GM19463 (cell line): ENCODE data around the gene STX18.

Experiments used
- ATAC-seq: cut with Tn5 transposase; IDR thresholded peaks from one replicate; pipeline ENCODE4 v1.9.1; 2021; ENCODE audit warnings: mild to moderate bottlenecking, moderate library complexity; ENCODE audit not compliant: unreplicated experiment

STX18 gene

DNA sequence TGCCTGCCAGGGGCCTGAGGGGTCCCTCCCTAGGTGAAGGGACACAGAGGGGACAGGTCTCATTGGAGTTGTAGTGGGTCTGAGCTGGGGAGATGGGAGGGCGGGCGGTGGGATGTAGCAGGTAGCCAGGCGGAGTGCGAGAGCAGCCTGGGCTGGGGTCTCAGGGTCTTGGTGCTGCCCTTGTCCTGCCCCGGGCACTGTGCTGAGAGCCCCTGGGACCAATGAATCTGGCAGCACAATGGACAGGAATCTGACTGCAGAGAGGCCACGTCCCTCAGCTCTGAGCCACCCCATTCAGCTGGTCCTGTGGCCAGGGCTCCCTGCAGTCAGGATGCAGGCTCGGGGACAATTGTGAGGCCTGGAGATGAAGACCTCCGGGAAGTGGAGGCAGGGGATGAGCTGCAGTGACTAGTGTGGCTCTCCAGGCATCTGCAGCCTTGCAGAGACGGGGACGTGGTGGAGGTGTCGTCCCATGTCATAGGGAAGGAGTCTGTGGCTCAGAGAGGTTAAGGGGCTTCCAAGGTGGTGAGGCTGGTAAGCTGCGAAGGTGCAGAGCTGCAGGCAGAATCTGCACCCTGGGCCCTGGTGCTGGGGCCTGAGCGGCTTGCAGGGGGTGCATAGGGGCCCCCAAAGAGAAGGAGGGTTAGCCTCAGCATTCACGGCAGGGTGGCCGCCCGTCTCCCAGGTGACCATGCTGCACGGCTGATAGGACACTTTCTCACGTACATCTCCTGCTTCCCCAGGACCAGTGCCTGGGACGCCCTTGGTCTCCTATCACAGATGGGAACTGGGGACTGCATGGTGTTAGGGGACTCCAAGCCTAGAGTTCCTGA, 134.3 kb downstream of the STX18 start:
- ATAC-seq: no peak

- no peak for ATAC-seq
Observed at GRCh38 chr4:4406455-4407298, 135.2 kb downstream of the STX18 start.

- no peak for ATAC-seq
Observed at GRCh38 chr4:4405358-4405962, 136.4 kb downstream of the STX18 start.

DNA sequence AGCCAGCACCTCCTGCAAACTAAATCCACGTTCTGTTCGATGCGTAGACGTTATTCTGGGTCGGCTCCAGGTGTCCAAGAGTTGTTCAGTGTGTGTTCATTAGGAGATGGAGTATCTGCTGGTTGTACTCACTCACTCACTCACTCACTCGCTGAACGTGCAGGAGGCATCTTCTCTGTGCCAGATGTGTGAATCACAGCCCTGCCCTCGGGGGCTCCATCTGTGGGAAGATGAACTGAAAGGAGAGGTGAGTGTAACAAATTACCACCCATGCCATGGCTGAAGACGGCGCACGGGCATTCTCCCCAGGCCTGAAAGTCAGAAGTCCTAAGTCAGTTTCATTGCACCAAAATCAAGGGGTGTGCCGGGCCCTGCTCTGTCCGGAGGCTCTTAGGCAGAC, 138.9 kb downstream of the STX18 start:
- no peak for ATAC-seq

- ATAC-seq: no peak
Observed at GRCh38 chr4:4401036-4401435, 140.8 kb downstream of the STX18 start.

DNA sequence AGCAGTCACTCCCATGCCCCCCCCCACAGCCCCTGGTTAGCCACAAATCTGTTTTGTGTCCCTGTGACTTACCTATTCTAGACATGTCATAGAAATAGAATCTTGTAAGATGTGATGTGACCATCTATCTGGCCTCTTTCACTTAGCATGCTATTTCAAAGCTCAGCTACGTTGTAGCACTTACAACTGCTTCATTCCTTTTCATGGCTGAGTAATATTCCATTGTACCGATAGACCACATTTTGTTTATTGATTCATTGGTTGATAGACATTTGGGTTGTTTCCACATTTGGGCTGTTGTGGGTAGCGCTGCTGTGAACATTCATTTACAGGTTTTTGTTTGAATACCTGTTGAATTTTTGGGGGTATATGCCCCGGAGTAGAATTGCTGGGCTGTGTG, 143.4 kb downstream of the STX18 start:
- ATAC-seq: no peak

DNA sequence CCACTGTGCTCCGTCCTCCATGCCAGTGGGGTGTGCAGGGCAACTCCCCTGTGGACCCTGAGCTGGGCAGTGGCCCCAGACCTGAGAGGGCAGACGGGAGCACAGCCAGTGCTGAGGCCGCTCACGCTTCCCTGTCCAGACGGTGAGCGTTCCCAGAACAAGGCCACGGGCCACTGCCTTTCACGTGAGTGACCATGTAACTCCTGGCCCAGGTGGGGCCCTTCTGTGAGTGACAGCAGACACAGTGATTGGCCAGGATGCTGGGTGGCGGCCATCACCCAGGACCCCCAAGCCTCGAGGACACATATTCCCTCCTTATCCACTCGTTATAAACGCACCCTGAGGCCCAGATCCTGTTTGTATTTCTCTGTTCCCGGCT, 144.4 kb downstream of the STX18 start:
- ATAC-seq: no peak

GRCh38 chr4:4396628-4397440, 145.0 kb downstream of the STX18 start:
- no peak for ATAC-seq

GRCh38 chr4:4395849-4396627, 145.8 kb downstream of the STX18 start:
- peak; percentile 58 for ATAC-seq

DNA sequence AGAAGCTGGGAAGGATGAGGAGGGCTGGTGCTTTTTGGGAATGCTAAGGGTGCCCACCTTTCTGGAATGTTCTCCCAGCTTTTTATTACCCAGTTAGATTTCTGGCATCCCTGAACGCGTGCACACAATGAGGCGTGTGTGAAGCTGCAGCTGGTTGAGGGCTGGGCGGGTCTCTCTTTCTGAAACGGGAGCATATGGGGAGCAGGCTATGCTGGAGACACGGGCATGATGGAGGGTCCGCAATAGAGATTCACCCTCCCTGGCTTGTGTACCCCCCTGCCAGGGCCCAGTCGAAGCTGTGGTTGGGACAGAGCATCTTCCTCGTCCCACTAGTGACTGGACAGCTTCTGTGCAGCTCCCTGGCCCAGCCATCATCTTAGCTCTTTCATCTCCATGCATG, 146.5 kb downstream of the STX18 start:
- no peak for ATAC-seq

DNA sequence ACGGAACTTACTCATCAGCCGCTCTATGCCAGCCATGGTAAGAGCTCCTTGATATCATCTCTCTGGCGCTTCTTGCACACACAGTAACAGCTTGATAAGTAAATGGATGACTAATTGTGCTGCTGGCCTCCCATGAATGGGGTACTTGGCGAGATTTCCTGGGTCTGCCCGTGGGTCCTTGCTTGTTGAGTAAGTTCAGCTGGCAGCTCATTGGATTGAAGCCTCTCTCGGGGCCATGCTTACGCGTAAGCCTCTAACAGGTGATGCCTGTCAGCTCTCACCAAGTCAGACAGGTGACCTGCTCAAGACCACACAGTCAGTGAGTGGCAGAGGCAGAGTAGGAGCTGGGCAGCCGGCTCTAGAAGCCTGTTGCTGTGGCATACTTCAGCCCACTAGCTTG, 147.2 kb downstream of the STX18 start:
- no peak for ATAC-seq

GRCh38 chr4:4392501-4393183, 149.2 kb downstream of the STX18 start:
- ATAC-seq: no peak

- no peak for ATAC-seq
Observed at GRCh38 chr4:4391866-4392265, 150.0 kb downstream of the STX18 start.

GRCh38 chr4:4390515-4391240, 151.2 kb downstream of the STX18 start:
- no peak for ATAC-seq

- ATAC-seq: no peak
Observed at GRCh38 chr4:4390046-4390445, 151.8 kb downstream of the STX18 start.

DNA sequence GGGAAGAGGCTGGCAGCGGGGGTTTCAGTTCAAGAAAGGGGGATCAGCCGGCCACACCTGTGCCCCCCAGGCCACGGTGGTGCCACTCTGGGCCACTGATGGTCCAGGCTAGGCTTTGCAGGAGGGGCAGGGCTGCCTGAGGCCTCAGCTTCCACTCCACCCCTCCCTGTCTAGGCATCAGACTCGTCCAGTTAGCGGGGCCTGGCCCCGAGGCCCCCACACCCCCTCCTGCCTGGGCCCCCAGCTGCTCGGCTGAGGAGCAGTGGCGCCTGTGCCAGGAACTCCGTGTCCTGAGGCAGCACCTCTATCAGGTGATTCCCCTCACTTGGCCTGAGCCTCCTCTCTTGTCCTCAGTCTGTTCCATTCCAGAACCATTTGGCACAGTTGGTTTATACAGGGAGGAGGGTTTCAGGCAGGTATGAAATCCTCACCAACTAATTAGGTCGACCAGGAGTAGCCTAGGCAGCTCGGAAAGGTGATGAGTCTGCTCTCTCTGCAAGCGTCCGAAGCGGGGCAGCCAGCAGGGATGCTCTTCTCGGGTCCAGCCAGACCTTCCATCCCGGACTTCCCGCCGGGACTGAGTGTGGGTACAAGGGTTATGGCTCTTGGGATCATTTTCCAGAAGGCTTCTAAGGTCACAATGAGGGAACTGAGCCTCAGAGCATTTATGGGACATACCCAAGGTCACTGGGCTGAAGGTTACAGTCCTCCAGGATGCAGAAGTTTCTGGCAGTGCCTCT, 152.8 kb downstream of the STX18 start:
- ATAC-seq: no peak

GRCh38 chr4:4388311-4388790, 153.5 kb downstream of the STX18 start:
- no peak for ATAC-seq
